Measurements from ENCODE around the gene ZCRB1.

ZCRB1 gene

DNA sequence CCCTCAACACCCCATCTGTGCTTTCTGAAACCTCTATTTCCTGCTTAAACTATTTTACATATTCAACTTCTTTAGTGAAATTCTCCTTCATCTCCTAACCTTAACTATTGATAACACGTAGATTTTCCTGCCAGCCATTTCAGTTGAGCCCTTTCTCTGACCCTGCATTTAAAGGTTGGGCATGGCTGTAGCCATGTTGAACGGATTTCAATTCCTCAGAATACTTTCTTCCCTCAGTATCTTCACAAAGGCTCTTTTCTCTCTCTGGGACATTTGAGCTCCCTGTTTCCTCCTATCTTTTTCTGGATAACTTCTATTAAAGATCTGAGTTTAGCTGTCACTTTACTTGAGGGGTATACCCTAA, 1.3 kb upstream of the ZCRB1 start:
- no peak for DNase-seq (ENCODE audit: low read depth in 2 of 2)

DNA sequence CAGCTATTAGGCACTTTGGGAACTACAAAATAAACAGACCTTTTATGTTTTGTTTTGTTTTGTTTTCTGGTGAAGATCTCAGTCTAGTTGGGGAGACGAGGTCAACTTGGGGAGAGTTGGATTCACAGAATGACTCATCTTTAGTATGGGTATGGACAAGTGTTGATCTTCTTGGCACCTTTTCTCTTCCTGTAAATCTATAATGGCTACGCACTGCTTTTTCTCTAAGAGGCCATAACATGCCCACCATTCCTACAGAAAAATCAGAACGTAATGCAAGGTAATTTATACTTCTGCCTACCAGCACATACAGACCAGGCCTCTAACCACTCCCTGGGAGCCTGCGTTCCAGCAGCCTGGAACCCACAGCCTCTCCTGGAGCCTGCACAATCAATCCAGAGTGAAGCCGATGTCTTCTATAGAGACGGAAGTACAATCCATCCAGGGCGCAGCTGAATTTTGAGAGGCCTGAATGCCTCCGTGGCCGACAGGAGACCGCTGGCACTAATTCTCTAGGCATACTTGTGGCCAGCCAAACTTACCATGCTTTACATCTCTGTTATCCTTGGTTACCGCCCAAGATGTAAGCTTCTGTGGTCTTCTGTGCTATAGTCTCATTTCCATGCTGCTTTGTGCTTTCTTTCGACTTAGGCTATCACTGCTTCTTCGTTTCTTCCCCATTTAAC, 790 bp upstream of the ZCRB1 start:
- DNase-seq (ENCODE audit: low read depth in 2 of 2) = no peak

DNA sequence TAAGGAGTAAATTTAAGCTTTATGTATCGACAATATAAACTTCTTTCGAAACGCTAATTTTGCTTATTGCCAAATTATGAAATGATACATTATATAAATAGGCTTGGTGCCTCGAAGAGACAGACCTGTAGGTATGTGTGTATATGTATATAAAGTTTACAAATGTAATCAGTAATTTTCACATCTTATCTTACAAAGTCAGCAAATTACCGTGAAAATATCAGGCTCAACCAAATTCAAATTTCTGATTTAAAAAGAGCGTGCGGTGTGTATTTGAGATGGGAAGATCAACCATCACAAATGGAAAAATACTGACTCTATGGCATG, 605 bp downstream of the ZCRB1 start:
- no peak for DNase-seq (ENCODE audit: low read depth in 2 of 2)

DNA sequence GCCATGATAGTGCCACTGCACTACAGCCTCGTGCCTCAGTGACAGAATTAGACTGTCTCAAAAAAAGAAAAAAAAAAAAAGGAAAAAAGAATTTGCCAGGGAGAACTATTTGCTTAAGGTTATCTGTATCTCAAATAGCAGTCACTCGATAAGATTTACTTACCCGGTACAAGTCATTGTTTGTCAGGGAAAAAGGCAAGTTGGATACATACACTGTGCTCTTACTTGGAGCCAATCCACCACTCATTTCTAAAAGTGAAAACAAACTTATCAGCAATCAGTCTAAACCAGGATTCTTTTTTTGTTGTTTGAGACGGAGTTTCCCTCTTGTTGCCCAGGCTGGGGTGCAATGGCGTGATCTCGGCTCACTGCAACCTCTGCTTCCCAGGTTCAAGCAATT, 2.0 kb downstream of the ZCRB1 start:
- no peak for DNase-seq (ENCODE audit: low read depth in 2 of 2)

DNA sequence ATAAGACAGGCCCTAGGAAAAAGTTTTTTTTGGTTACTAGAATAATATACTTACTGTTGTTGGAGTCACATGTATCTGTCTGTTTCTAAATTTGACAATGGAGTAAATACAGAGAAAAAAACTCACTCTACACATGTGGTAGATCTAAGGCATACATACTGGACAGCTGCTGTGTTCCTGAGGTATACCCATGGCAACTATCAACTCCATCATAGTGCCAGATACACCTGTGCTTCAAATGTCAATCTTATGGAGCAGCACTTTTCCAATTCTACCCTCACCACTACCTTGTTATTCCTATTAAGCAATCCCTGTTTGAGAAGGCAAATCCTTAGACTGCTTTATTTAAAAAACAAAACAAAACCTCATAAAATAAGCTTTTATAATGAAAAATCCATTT, 3.3 kb downstream of the ZCRB1 start:
- DNase-seq (ENCODE audit: low read depth in 2 of 2) = no peak

DNA sequence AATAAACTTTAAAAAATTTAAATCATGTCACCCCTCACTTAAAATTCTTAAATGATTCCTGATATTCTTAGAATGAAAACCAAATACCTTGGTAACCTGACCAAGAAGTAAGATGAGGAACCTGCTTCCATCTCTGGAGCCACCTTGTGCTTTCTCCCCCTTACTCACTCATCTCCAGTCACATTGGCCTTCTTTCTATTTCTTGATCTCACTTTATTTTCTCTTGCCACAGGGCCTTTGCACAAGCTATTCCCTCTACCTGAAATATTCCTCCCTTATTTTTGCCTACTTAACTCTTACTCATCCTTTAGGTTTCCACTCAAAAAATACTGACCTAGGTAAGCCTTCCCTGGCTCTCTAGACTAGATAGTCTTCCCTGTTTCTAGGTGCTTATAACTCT, 5.1 kb downstream of the ZCRB1 start:
- no peak for DNase-seq (ENCODE audit: low read depth in 2 of 2)

DNA sequence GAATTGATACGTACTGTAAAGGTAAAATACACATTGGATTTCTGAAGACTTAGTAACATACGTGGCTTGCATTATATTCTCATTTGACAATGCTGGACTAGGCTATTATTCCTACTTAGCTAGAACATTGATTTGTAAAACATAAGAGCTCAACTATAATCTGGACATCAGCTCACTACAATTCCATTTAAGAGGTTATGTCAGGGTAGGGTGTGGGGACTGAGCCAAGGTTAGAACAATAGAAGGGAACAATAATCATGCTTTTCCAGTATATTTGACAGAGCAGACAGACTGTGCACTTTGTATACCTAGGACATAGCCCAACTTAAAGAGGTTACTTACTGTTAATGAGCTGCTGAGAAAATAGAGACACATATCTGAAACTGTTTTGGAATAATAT, 10.8 kb downstream of the ZCRB1 start:
- DNase-seq (ENCODE audit: low read depth in 2 of 2) = no peak

DNA sequence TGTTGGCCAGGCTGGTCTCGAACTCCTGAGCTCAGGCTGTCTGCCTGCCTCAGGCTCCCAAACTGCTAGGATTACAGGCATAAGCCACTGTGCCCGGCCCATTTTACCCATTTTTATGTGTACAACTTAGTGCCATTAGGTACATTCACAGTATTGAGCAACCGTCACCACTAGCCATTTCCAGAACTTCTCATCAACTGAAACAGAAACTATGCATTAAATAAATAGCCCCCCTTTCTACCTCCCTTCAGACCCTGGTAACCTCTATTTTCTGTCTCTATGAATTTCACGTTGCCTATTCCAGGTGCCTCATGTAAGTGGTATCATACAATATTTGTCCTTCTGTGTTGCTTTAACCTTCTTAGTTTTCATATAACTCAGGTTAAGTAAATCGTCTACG, 15.9 kb downstream of the ZCRB1 start:
- DNase-seq (ENCODE audit: low read depth in 2 of 2) = no peak

DNA sequence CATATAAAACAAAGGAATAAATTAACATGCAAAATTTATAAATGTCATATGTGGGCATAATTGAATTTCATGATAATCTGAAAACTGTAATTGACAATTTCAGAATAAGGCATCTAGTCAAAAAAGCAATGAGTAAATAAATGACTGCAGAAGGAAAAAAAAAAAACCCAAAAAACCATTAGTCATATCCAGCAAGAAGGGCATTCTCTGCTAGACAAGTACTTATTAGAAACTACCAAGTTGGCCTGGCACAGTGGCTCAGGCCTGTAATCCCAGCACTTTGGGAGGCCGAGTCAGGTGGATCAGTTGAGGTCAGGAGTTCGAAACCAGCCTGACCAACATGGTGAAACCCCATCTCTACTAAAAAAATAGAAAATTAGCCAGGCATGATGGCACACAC, 17.5 kb downstream of the ZCRB1 start:
- no peak for DNase-seq (ENCODE audit: low read depth in 2 of 2)

DNA sequence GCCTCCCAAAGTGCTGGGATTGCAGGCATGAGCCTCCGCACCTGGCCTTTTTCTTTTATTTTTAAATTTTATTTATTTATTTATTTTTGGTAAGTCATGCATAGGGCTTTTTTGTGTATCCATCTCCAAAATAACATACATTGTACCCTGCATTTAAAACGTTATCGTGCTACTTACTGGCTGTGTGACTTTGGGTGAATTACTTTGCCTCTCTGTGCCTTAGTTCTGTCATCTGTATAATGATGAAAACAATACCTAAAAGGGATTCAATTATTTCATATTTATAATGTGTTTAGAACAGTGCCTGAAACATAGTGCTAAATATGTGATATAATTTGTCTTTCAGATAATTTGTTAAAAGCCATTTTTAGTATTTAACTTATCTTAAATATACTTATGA, 19.6 kb downstream of the ZCRB1 start:
- DNase-seq (ENCODE audit: low read depth in 2 of 2) = no peak

DNA sequence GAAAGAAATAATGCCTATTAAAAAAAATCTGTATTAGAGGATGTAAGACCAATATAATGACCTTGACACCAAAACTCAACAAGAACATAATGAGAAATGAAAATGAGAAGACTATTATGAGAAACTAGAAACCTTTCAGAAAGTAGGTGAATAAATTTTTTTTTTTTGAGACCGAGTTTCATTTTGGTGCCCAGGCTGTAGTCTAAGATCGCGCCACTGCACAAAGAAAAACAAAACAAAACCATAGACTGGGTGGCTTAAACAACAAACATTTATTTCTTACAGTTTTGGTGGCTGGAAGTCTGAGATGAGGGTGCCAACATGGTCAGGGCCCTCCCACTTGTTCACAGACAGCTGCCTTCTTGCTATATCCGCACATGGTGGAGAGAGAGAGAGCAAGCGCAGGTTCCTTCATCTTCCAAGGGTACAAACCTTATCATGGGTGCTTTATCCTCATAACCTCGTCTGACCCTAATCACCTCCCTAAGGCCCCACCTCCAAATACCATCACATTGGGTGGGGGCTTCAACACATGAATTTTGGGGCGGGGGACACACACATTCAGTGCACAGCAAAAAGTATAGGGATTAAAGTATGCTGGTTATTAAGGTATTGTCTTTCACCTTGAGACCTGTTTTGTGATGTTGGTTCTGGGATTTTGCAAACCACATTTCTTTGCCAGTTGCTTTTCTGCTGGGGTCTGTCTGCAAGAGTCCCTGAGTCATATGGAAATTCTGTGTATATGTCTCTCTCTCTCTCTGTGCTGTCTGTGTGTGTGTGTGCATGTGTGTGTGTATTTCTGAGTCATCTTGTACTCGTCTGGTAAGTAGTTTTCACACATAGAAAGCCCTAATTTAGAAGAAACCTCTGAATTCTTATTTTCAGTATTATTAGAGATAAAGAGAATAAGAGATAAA, 26.2 kb downstream of the ZCRB1 start:
- DNase-seq (ENCODE audit: low read depth in 2 of 2) = peak; percentile 47 to 49

DNA sequence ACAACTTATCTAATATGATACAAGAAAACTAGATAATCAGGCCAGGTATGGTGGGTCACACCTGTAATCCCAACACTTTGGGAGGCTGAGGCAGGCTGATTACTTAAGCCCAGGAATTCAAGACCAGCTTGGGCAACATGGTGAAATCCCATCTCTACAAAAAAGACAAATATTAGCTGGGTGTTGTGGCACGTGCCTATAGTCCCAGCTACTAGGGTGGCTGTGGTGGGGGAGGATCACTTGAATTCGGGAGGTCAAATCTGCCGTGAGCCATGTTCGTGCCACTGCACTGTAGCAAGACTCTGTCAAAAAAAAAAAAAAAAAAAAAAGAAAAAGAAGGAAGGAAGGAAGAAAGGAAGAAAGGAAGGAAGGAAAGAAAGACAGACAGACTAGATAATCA, 27.0 kb downstream of the ZCRB1 start:
- no peak for DNase-seq (ENCODE audit: low read depth in 2 of 2)

DNA sequence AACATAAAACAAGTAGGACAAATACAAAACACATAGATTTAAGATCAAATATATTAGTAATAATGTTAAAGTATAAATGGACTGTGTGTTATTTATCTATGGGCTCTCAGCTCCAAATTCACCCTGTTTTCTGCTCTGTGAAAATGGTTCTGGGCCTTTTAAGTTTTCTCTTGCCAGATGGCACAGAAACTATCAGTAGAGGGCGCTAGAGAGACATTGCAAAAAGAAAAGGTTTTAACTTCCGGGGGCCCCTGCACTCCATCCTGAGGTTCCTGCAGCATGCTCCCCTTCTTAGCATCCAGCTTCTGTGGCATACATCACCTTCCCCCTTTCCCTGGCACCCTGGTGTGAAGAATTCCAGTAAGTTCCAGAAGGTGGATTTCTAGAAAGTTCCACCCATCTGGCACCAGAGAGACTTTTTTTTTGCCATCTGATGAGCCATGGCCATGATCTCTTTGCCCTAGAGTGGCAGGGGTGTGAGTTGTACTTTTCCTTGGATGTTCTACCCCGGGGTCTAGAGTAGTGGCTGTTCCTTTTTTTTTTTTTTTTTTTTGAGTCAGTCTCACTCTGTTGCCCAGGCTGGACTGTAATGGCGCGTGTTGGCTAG, 29.3 kb downstream of the ZCRB1 start:
- no peak for DNase-seq (ENCODE audit: low read depth in 2 of 2)

DNA sequence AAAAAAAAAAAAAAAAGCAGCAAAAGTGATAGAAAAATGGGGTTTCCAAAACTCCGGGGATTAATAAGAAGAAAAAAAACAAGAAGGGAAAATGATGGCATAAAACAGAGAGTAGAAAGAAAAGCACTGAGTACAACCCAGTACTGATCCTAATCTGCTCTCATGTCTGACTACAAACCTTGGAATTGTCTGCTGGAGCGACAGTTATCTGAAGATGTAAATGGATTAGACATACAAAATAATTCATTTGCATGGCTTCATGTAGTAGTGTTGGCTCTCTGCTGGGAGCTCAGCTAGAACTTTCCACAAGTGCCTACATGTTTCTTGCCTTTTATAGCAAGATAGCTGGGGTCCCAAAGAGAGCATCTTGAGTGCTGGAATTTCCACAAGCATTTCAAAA, 34.2 kb downstream of the ZCRB1 start:
- no peak for DNase-seq (ENCODE audit: low read depth in 2 of 2)

DNA sequence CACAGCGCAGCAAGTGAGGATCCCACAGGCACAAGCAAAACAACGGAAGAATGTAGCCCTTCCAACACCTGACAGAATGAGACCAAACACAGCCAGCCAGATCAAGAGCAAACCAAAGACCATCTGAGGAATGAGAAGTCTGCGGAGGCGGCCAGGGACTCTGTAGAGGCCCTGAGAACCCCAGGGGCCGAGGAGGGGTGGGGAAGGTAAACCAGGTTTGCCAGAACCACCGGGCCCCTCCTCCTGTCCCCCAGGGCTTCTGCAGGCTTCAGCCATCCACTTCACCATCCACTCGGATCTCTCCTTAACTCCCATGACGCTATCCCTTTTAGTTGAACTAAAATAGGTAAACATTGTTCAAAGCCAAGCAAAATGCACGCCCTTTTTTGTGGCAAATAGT, 37.4 kb downstream of the ZCRB1 start:
- no peak for DNase-seq (ENCODE audit: low read depth in 2 of 2)

DNA sequence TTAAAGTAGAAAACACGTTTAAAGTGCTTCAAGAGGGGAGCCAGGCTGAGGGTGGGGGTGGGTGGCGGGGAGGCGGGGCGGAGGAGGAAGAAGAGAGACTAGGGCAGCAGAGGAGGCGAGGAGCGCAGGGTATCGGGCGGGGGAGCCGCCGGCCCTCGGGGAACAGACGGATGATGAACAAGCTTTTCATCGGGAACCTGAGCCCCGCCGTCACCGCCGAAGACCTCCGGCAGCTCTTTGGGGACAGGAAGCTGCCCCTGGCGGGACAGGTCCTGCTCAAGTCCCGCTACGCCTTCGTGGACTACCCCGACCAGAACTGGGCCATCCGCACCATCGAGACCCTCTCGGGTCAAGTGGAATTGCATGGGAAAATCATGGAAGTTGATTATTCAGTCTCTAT, 39.2 kb downstream of the ZCRB1 start:
- no peak for DNase-seq (ENCODE audit: low read depth in 2 of 2)

DNA sequence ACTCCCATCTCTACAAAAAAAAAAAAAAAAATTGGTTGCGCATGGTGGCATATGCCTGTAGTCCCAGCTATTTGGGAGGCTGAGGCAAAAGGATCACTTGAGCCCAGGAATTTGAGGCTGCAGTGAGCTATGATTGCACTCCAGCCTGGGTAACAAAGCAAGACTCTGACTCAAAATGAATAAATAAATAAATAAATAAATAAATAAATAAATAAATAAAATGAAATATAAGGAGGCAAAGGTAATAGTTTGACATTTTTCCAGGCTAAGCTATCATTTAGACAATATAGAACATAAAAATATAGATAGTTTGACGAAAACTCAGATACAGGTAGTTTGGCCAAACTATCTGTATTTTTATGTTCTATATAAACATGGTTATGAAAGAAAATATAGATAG, 40.5 kb downstream of the ZCRB1 start:
- DNase-seq (ENCODE audit: low read depth in 2 of 2) = no peak

DNA sequence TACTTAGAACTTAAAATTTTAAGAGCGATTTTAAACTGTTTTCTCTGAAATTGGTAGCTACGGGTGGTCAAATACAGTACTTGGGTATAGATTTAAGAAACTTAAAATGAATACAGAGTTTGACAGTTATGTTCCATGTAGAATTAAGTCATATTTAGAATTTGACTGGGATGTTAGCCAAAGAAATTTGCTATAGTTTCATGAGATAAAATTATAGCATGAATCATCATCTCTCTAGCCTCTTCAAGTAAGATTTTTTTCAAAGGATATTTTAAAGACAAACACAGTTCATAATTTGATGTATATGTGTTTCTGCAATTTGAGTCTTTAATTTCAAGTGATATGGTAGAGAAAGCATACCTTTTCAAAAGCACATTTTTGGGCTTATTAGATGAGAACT, 41.0 kb downstream of the ZCRB1 start:
- DNase-seq (ENCODE audit: low read depth in 2 of 2) = no peak

DNA sequence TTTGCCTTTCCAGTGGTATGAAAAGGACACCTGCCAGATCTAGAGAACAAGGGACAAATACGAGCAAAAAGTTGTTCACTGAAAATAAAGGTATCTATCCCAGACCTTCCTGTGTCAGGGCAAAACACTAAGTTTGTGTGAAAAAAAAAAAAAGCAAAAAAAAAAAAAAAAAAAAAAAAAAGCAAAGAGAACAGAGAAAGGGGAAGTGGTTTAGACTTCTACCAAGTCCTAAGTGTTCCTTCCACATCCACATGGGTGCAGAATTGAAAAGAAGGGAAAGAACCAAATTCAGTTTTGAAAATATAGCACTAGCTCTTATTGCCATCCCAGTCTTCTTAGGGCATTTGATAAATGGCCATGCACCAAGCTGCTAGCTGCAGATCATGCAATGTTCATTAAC, 41.7 kb downstream of the ZCRB1 start:
- no peak for DNase-seq (ENCODE audit: low read depth in 2 of 2)

DNA sequence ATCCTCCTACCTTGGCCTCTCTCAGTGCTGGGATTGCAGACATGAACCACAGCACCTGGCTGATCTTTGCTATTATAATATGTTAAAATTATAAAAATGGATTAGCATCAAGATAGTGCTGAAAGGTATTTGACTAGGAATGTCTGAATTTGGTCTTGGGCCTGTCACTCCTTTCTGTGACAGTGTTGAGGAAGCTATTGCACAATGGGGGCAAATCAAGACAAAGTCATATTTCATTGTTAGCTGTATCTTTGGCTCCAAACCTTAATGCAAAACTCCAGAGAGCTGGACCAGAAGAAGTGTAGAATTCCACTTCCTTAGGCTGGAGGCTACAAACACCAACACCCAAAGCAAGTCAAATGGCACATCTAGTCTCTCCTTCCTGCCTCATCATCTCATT, 42.2 kb downstream of the ZCRB1 start:
- no peak for DNase-seq (ENCODE audit: low read depth in 2 of 2)

DNA sequence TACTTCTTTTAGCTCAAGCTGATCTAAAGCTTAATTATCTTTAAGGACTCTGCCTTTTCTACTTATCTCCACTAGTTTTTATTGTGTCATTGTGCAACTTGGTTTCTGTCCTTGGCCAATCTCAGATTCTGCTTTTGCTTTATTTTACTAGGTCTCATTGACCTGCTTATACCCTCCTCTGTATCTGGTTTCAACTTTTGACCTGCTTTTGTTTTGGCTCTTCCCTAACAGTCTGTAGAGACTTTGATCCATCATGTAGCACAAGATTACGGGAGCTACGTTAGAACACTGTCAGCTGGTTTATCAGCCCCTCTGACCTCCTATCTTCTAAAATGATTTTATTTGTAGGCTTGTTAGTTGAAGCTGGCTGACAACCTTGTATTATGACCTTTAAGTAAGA, 43.6 kb downstream of the ZCRB1 start:
- DNase-seq (ENCODE audit: low read depth in 2 of 2) = no peak

DNA sequence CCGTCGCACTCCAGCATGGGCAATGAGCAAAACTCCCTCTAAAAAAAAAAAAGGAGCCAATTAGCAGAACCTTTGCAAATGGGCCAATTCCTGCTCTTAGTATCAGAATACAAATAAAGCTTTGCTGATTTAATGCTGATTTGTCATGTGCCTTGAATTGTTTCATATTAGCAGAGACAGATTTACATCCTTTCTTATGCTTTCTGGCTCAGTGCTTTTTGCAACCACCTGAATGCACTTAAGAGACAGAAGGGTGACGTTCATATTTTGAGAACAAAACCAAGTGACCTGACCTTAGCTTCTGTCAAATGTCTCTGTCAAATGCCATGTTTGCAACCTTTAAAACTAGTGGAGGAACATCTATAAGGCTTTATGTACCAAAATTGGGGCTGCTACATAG, 44.0 kb downstream of the ZCRB1 start:
- DNase-seq (ENCODE audit: low read depth in 2 of 2) = no peak

DNA sequence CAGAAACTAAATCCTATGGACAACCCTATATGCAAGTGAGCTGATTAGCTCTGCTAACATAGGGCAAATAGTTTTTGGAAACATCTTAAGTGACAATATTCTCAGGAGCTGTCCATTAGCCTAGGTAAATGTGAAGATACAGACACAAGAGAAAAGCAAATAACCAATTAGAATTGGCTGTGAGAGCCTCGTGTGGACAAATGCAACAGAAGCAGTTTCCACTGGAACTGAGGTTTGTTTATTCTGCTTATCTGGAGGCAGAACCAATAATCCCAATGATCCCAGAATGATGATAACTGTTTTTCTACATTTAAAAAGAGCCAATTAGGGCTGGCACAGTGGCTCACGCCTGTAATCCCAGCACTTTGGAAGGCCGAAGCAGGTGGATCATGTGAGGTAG, 44.6 kb downstream of the ZCRB1 start:
- no peak for DNase-seq (ENCODE audit: low read depth in 2 of 2)
